Hepatocyte (in vitro differentiated cells): Measurements from ENCODE around the gene VTA1.

Experiments used
- EZH2 ChIP-seq: fragments of 200-600 bp; sonication (generic); IDR thresholded peaks from 2 replicates; pipeline ENCODE4 v1.6.1; 2016; ENCODE audit warnings: antibody characterized with exemption, mild to moderate bottlenecking, borderline replicate concordance
- TF ChIP-seq, protein P1 (sequence below): fragments of 200-600 bp; sonication (generic); IDR thresholded peaks from 2 replicates; pipeline ENCODE4 v1.5.1; 2016; ENCODE audit warnings: antibody characterized with exemption, mild to moderate bottlenecking; ENCODE audit not compliant: poor library complexity

- TF ChIP-seq, protein P1, sequence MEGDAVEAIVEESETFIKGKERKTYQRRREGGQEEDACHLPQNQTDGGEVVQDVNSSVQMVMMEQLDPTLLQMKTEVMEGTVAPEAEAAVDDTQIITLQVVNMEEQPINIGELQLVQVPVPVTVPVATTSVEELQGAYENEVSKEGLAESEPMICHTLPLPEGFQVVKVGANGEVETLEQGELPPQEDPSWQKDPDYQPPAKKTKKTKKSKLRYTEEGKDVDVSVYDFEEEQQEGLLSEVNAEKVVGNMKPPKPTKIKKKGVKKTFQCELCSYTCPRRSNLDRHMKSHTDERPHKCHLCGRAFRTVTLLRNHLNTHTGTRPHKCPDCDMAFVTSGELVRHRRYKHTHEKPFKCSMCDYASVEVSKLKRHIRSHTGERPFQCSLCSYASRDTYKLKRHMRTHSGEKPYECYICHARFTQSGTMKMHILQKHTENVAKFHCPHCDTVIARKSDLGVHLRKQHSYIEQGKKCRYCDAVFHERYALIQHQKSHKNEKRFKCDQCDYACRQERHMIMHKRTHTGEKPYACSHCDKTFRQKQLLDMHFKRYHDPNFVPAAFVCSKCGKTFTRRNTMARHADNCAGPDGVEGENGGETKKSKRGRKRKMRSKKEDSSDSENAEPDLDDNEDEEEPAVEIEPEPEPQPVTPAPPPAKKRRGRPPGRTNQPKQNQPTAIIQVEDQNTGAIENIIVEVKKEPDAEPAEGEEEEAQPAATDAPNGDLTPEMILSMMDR = no peak
- TF ChIP-seq EZH2 = no peak
Measured at GRCh38 chr6:142225115-142225514, 78.1 kb downstream of the VTA1 start.
